Testis (tissue), 2 donors: ENCODE measurements around the gene PDLIM5.
"Not testable (repeated sequence)": the region's sequence is repeated elsewhere in the genome, so short reads cannot be mapped to it uniquely, and the experiment has no call there.

ENCODE experiments used
- POLR2A ChIP-seq: fragments of 450-650 bp; IDR thresholded peaks from one replicate; pipeline ENCODE4 v1.6.1; 2017; ENCODE audit warnings: antibody characterized with exemption, mild to moderate bottlenecking, moderate library complexity
- TF ChIP-seq, protein P1 (sequence below), 3 experiments: fragments of 450-650 bp in 2 of 3; fragments of 200-600 bp in 1 of 3; sonication (generic) in 1 of 3; IDR thresholded peaks; one replicate each; pipeline ENCODE4 v1.5.1; 2016 to 2019; ENCODE audit warnings: antibody characterized with exemption in 3 of 3, mild to moderate bottlenecking in 2 of 3, moderate library complexity in 1 of 3

DNA sequence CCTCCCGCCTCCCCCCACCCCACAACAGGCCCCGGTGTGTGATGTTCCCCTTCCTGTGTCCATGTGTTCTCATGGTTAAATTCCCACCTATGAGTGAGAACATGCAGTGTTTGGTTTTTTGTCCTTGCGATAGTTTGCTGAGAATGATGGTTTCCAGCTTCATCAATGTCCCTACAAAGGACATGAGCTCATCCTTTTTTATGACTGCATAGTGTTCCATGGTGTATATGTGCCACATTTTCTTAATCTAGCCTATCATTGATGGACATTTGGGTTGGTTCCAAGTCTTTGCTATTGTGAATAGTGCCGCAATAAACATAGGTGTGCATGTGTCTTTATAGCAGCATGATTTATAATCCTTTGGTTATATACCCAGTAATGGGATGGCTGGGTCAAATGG, 104.3 kb downstream of the PDLIM5 start:
- TF ChIP-seq POLR2A: not testable (repeated sequence)
- TF ChIP-seq, protein P1, sequence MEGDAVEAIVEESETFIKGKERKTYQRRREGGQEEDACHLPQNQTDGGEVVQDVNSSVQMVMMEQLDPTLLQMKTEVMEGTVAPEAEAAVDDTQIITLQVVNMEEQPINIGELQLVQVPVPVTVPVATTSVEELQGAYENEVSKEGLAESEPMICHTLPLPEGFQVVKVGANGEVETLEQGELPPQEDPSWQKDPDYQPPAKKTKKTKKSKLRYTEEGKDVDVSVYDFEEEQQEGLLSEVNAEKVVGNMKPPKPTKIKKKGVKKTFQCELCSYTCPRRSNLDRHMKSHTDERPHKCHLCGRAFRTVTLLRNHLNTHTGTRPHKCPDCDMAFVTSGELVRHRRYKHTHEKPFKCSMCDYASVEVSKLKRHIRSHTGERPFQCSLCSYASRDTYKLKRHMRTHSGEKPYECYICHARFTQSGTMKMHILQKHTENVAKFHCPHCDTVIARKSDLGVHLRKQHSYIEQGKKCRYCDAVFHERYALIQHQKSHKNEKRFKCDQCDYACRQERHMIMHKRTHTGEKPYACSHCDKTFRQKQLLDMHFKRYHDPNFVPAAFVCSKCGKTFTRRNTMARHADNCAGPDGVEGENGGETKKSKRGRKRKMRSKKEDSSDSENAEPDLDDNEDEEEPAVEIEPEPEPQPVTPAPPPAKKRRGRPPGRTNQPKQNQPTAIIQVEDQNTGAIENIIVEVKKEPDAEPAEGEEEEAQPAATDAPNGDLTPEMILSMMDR (IDR thresholded peaks at IDR 0.05): not testable (repeated sequence)
